Fibroblast of lung (primary cell): ENCODE data around the gene GRB10. TPM values are rescaled to one million over a fixed set of nuclear protein-coding genes. Genes with fewer than 3 reads are reported as not detected.

Source experiments
- DNase-seq, 2 donors: peaks; one replicate each; pipeline versions ENCODE4 v3.0.0 to v3.0.0-alpha.2; 2010; ENCODE audit warnings: low read depth in 2 of 2
- H2AFZ ChIP-seq: 2 replicates; pipeline ENCODE4 v1.5.1; 2012; ENCODE audit warnings: low read length, control low read depth, inconsistent platforms
- H3K27ac ChIP-seq: 2 replicates; pipeline ENCODE4 v1.5.1; 2011; ENCODE audit warnings: low read length, control low read depth; ENCODE audit not compliant: insufficient read depth
- H3K27me3 ChIP-seq: 2 replicates; pipeline ENCODE4 v1.5.1; 2011; ENCODE audit warnings: mild to moderate bottlenecking, low read length; ENCODE audit not compliant: control insufficient read depth, insufficient read depth
- H3K36me3 ChIP-seq: 2 replicates; pipeline ENCODE4 v1.5.1; 2011; ENCODE audit warnings: low read length; ENCODE audit not compliant: control insufficient read depth, insufficient read depth
- H3K4me1 ChIP-seq: 2 replicates; pipeline ENCODE4 v1.5.1; 2011; ENCODE audit warnings: low read length; ENCODE audit not compliant: control insufficient read depth, insufficient read depth; ENCODE audit errors: extremely low read depth
- H3K4me2 ChIP-seq: 2 replicates; pipeline ENCODE4 v1.5.1; 2011; ENCODE audit warnings: low read length, control low read depth; ENCODE audit not compliant: insufficient read depth; ENCODE audit errors: extremely low read depth
- H3K4me3 ChIP-seq, 4 experiments: fragments of 200-600 bp in 1 of 4; sonication (generic) in 1 of 4; replicated peaks in 1 of 4; 2 replicates each; pipeline ENCODE4 v1.5.1; 2011 to 2016; ENCODE audit warnings: low read length in 4 of 4, low read depth in 3 of 4, mild to moderate bottlenecking in 3 of 4, control low read depth in 2 of 4, inconsistent platforms in 1 of 4, mixed read lengths in 1 of 4; ENCODE audit not compliant: insufficient read depth in 1 of 4; ENCODE audit errors: control extremely low read depth in 1 of 4
- H3K79me2 ChIP-seq: 2 replicates; pipeline ENCODE4 v1.5.1; 2012; ENCODE audit warnings: mild to moderate bottlenecking, low read length, inconsistent platforms; ENCODE audit not compliant: control insufficient read depth, insufficient read depth
- H3K9ac ChIP-seq: 2 replicates; pipeline ENCODE4 v1.5.1; 2011; ENCODE audit warnings: mild to moderate bottlenecking, low read length, control low read depth; ENCODE audit not compliant: insufficient read depth
- H3K9me3 ChIP-seq: 2 replicates; pipeline ENCODE4 v1.5.1; 2012; ENCODE audit warnings: low read depth, low read length; ENCODE audit not compliant: control insufficient read depth, insufficient read depth
- H4K20me1 ChIP-seq: 2 replicates; pipeline ENCODE4 v1.5.1; 2011; ENCODE audit warnings: low read length; ENCODE audit not compliant: control insufficient read depth, insufficient read depth; ENCODE audit errors: extremely low read depth
- CTCF ChIP-seq, 2 donors: IDR thresholded peaks in 1 of 2; conservative IDR thresholded peaks in 1 of 2; 1 replicate in 1 of 2; 2 replicates in 1 of 2; pipeline ENCODE4 v1.5.1; 2011 to 2012; ENCODE audit warnings: low read length in 2 of 2, control low read depth in 1 of 2, inconsistent platforms in 1 of 2, low read depth in 1 of 2, mild to moderate bottlenecking in 1 of 2
- EZH2 ChIP-seq: IDR thresholded peaks from 2 replicates; pipeline ENCODE4 v1.5.1; 2012; ENCODE audit warnings: low read length, control low read depth, mild to moderate bottlenecking; ENCODE audit errors: missing control alignments
- polyA plus RNA-seq, 2 donors: library from polyadenylated mRNA; depleted of rRNA in 1 of 2; stranded (reverse) in 1 of 2; unstranded in 1 of 2; fragments of >200 nt; gene quantifications; 2 replicates each; pipeline ENCODE4 v1.2.1, GENCODE V29; 2011 to 2012; ENCODE audit warnings: missing spikeins in 1 of 2
- total RNA-seq: library from RNA; depleted of rRNA; stranded (reverse); fragments of >200 nt; gene quantifications from 2 replicates; pipeline ENCODE4 v1.2.1, GENCODE V29; 2014

Gene GRB10
- total and polyA plus RNA-seq, 2 donors (not counting 1 experiment from before 2014, with no cell fraction given) = 11.1 to 64.1 TPM

GRCh38 chr7:50749896-50750295 is 32.8 kb downstream of the GRB10 start:
- Histone ChIP-seq H3K79me2 (peaks cover 2% of the 10 kb centered on the region), H3K27ac (no peak overlapping the region), H3K4me1 (no peaks in the 10 kb centered on the region), H3K36me3 (no peaks in the 10 kb centered on the region), H3K9me3 (no peaks in the 10 kb centered on the region), H4K20me1 (no peaks in the 10 kb centered on the region), H3K27me3 (no peaks in the 10 kb centered on the region), H3K9ac (no peak overlapping the region), H2AFZ (no peak overlapping the region), H3K4me2 (no peak overlapping the region), H3K4me3 (no peak overlapping the region)
- TF ChIP-seq EZH2 (no peak), CTCF (conservative IDR thresholded peaks at IDR 0.05 in 1 of 2, IDR thresholded peaks at IDR 0.05 in 1 of 2; ENCODE audit: low read depth in 1 of 2, low read length in 2 of 2) (no peak)
- DNase-seq = no peak

- DNase-seq = no peak
- Histone ChIP-seq H3K4me3 (no peak overlapping the region), H4K20me1 (no peaks in the 10 kb centered on the region), H3K79me2 (no peaks in the 10 kb centered on the region), H3K4me2 (no peak overlapping the region), H3K27ac (no peak overlapping the region), H3K27me3 (no peaks in the 10 kb centered on the region), H3K9me3 (no peaks in the 10 kb centered on the region), H3K9ac (no peak overlapping the region), H3K36me3 (no peaks in the 10 kb centered on the region), H2AFZ (no peak overlapping the region), H3K4me1 (no peaks in the 10 kb centered on the region)
- TF ChIP-seq EZH2 (no peak), CTCF (conservative IDR thresholded peaks at IDR 0.05 in 1 of 2, IDR thresholded peaks at IDR 0.05 in 1 of 2; ENCODE audit: low read depth in 1 of 2, low read length in 2 of 2) (no peak)
These were observed 34.2 kb downstream of the GRB10 start for GRCh38 chr7:50748472-50748871.

- H3K9me3 ChIP-seq = no peaks in the 10 kb centered on the region
- H2AFZ ChIP-seq = no peak overlapping the region
- no peaks in the 10 kb centered on the region for H3K79me2 ChIP-seq
- no peaks in the 10 kb centered on the region for H3K4me1 ChIP-seq
- H3K27me3 ChIP-seq = no peaks in the 10 kb centered on the region
- no peak overlapping the region for H3K4me2 ChIP-seq
- no peak overlapping the region for H3K9ac ChIP-seq
- no peak for TF ChIP-seq CTCF (conservative IDR thresholded peaks at IDR 0.05 in 1 of 2, IDR thresholded peaks at IDR 0.05 in 1 of 2; ENCODE audit: low read depth in 1 of 2, low read length in 2 of 2)
- TF ChIP-seq EZH2 = no peak
- no peak overlapping the region for H3K4me3 ChIP-seq
- H3K36me3 ChIP-seq = no peaks in the 10 kb centered on the region
- no peak for DNase-seq
- H4K20me1 ChIP-seq = no peaks in the 10 kb centered on the region
- no peak overlapping the region for H3K27ac ChIP-seq
These were observed 36.9 kb downstream of the GRB10 start for GRCh38 chr7:50745835-50746234.
